ENCODE results near the gene CAMTA2.
A peak's percentile ranks its signal among the peaks of the same experiment; 100 is the strongest.

CAMTA2 gene

DNA sequence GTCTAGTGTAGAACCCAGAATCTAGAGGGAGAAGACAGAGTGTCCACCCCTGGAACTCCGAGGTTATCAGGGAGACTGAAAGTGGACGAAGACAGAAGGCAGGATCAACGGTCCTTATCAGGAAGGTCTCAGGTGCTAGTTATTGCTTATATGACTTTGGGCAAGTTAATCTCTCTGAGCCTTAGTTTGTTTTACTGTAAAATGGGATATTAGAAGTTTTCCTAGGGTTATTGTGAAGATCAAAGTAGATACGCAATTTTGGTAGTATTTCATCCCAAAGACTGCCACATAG, 46.2 kb downstream of the CAMTA2 start:
- TF ChIP-seq, protein P1, sequence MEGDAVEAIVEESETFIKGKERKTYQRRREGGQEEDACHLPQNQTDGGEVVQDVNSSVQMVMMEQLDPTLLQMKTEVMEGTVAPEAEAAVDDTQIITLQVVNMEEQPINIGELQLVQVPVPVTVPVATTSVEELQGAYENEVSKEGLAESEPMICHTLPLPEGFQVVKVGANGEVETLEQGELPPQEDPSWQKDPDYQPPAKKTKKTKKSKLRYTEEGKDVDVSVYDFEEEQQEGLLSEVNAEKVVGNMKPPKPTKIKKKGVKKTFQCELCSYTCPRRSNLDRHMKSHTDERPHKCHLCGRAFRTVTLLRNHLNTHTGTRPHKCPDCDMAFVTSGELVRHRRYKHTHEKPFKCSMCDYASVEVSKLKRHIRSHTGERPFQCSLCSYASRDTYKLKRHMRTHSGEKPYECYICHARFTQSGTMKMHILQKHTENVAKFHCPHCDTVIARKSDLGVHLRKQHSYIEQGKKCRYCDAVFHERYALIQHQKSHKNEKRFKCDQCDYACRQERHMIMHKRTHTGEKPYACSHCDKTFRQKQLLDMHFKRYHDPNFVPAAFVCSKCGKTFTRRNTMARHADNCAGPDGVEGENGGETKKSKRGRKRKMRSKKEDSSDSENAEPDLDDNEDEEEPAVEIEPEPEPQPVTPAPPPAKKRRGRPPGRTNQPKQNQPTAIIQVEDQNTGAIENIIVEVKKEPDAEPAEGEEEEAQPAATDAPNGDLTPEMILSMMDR (IDR thresholded peaks at IDR 0.05; ENCODE audit: insufficient read depth, low read length, poor library complexity, severe bottlenecking): no peak
- no peak for TF ChIP-seq EZH2phosphoT487 (conservative IDR thresholded peaks at IDR 0.05; ENCODE audit: low read length)
- Histone ChIP-seq H2AFZ (ENCODE audit: low read depth, low read length, severe bottlenecking) (no peak overlapping the region), H4K20me1 (ENCODE audit: low read depth, low read length) (peaks cover 1% of the 10 kb centered on the region; the same call in 1 of the 2 replicates), H3K4me2 (ENCODE audit: low read depth, low read length, poor library complexity, severe bottlenecking) (peak overlapping the region; percentile 97), H3F3A (ENCODE audit: insufficient read depth) (peaks cover 49% of the 10 kb centered on the region), H3K9me2 (replicated peaks; ENCODE audit: insufficient read depth, low read length) (no peaks in the 10 kb centered on the region), H3K27me3 (ENCODE audit: low read length) (no peaks in the 10 kb centered on the region), H3K9ac (ENCODE audit: low read length) (peak overlapping the region; percentile 93), H3K36me3 (ENCODE audit: low read length) (peaks cover 3% of the 10 kb centered on the region; the same call in 1 of the 2 replicates), H3K9me3 (ENCODE audit: insufficient read depth, low read length) (no peaks in the 10 kb centered on the region), H3K4me3 (ENCODE audit: insufficient read depth, low read length, poor library complexity, severe bottlenecking) (peak overlapping the region; percentile 78), H3K79me2 (ENCODE audit: insufficient read depth, low read length) (peaks cover 59% of the 10 kb centered on the region), H3K27ac (ENCODE audit: low read depth, low read length) (peak overlapping the region; percentile 88)

DNA sequence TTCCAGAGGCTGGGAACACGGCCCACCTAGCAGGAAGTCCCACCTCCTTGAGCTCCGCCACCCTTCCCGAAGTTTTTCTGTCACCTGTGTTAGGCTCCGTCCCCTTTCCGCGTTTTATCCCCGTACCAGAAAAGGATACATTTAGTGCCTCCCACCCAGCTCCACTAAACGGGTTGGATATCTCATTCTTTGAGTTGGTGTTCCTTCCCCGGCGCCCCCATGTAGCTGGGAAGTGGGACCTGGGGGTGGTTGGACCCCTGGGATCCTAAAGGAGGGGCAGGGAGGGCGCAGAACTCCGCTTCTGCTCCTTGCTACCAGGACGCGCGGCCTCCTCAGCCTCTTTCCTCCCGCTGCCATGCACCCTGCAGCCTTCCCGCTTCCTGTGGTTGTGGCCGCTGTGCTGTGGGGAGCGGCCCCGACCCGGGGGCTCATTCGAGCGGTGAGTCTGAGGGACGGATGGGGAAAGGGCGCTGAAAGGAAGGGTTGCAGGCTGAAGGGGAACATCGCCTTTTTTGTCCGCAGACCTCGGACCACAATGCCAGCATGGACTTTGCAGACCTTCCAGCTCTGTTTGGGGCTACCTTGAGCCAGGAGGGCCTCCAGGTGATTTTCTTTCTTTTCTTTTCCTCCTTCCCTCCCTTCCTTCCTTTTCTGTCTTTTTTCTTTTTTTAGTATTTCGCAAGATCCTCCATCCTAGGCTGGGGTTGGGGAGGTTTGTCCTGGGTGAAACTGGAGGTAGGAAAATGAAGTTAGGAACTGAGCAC, 46.7 kb downstream of the CAMTA2 start:
- H3K79me2 ChIP-seq (ENCODE audit: insufficient read depth, low read length): peaks cover 54% of the 10 kb centered on the region
- peak overlapping the region; percentile 97 for H3K4me2 ChIP-seq (ENCODE audit: low read depth, low read length, poor library complexity, severe bottlenecking)
- H3F3A ChIP-seq (ENCODE audit: insufficient read depth): peaks cover 43% of the 10 kb centered on the region
- no peaks in the 10 kb centered on the region for H3K27me3 ChIP-seq (ENCODE audit: low read length)
- peak overlapping the region; percentile 88 for H3K27ac ChIP-seq (ENCODE audit: low read depth, low read length)
- no peaks in the 10 kb centered on the region; the same call in 1 of the 2 replicates for H3K36me3 ChIP-seq (ENCODE audit: low read length)
- H3K9me2 ChIP-seq (replicated peaks; ENCODE audit: insufficient read depth, low read length): no peaks in the 10 kb centered on the region
- no peak for TF ChIP-seq EZH2phosphoT487 (conservative IDR thresholded peaks at IDR 0.05; ENCODE audit: low read length)
- TF ChIP-seq, protein P1 (IDR thresholded peaks at IDR 0.05; ENCODE audit: insufficient read depth, low read length, poor library complexity, severe bottlenecking): no peak
- H4K20me1 ChIP-seq (ENCODE audit: low read depth, low read length): no peaks in the 10 kb centered on the region
- H3K4me3 ChIP-seq (ENCODE audit: insufficient read depth, low read length, poor library complexity, severe bottlenecking): peak overlapping the region; percentile 78
- H3K9ac ChIP-seq (ENCODE audit: low read length): peak overlapping the region; percentile 93
- H2AFZ ChIP-seq (ENCODE audit: low read depth, low read length, severe bottlenecking): no peak overlapping the region
- no peaks in the 10 kb centered on the region for H3K9me3 ChIP-seq (ENCODE audit: insufficient read depth, low read length)

DNA sequence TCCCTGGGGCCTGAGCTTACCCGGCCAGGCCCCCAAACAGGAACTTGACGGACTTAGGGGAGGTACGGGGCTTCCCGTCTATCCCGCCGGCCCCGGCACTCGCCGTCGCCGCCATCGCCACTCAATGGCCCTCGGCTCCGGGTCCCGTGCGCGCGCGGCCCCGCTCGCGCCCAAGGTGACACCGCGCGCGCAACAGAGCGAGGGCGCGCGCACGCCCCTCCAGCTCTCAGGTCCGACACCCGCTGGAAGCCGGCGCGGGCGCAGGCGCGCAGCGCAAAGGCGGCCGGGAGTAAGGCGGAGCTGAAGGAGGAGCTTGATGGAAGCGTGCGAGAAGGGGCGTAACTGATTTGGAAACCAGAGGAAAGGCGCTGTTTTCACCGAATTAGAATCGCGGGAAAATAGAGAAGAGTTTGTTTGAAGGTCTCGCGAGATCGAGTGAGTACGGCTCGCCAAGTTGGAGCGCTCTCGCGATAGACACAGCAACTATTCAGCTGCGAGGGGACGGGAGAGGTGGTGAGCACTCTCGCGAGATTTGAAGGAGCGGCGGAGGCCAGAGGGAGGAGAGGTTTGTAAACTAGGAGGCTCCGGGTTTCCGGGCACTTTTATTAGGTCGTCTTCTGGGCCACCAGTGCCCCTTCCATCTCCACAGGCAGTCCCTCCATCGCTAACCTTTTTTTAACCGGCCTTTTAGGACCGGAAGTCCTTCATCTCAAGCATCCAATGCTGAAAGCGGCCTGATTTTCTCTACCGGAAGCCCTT, 47.5 kb downstream of the CAMTA2 start, which contains the start of the genes RNF167 and SLC25A11:
TSS of gene RNF167 (plus strand) at position 473 of the 759 bp plus-strand sequence. CDS start 642 bp downstream, outside the sequence.
TSS of gene SLC25A11 (minus strand) at position 251 of the 759 bp plus-strand sequence. CDS start at position 115, 136 bp downstream.
- peak within 1 kb of the TSS; percentile 97 for H3K4me2 ChIP-seq (ENCODE audit: low read depth, low read length, poor library complexity, severe bottlenecking)
- peak within 1 kb of the TSS; percentile 83 for H3K4me3 ChIP-seq (ENCODE audit: insufficient read depth, low read length, poor library complexity, severe bottlenecking)
- H3K36me3 ChIP-seq (ENCODE audit: low read length): no peaks in the 10 kb centered on the region
- H3K79me2 ChIP-seq (ENCODE audit: insufficient read depth, low read length): peaks cover 48% of the 10 kb centered on the region
- H3K27me3 ChIP-seq (ENCODE audit: low read length): no peaks in the 10 kb centered on the region
- peak within 1 kb of the TSS; percentile 50 for H2AFZ ChIP-seq (ENCODE audit: low read depth, low read length, severe bottlenecking)
- H3K9ac ChIP-seq (ENCODE audit: low read length): peak within 1 kb of the TSS; percentile 93
- H3K27ac ChIP-seq (ENCODE audit: low read depth, low read length): peak within 1 kb of the TSS; percentile 88
- TF ChIP-seq, protein P1 (IDR thresholded peaks at IDR 0.05; ENCODE audit: insufficient read depth, low read length, poor library complexity, severe bottlenecking): no peak
- no peak for TF ChIP-seq EZH2phosphoT487 (conservative IDR thresholded peaks at IDR 0.05; ENCODE audit: low read length)
- H3K9me2 ChIP-seq (replicated peaks; ENCODE audit: insufficient read depth, low read length): no peaks in the 10 kb centered on the region
- H3F3A ChIP-seq (ENCODE audit: insufficient read depth): peaks cover 36% of the 10 kb centered on the region
- no peaks in the 10 kb centered on the region for H3K9me3 ChIP-seq (ENCODE audit: insufficient read depth, low read length)
- no peaks in the 10 kb centered on the region for H4K20me1 ChIP-seq (ENCODE audit: low read depth, low read length)
